ENCODE measurements around the gene EDN2. TPM values are rescaled to one million over a fixed set of nuclear protein-coding genes. Genes with fewer than 3 reads are reported as not detected.

EDN2 gene
- total and polyA plus RNA-seq, 9 donors: 0.20 to 24.8 (median 0.36) TPM; not detected in 4

DNA sequence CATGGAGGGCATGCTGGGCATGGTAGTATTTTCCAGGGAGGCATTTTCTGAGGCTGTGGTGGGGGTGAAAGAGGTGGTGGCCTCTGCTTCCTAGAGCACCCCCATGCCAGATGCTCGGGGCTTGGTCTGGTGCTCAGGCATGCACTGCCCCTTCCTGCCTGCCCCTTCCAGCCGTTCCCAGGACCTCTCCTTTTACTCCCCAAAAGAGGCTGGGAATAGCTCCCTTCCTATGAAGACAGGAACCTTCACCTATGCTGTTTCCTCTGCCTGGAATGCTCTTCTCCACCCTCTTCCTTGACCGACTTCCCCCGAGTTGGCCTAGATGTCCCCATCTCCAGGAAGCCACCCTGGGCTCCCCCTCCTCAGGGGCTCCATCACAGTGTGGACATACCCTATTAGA lies 9.1 kb downstream of the EDN2 start:
- Histone ChIP-seq H3K4me1 (ENCODE audit: insufficient read depth) (peaks cover 16% of the 10 kb centered on the region), H3K36me3 (no peaks in the 10 kb centered on the region), H3K27ac (peak overlapping the region in 1 of 2 donors; percentile 29), H3K27me3 (no peaks in the 10 kb centered on the region), H3K9me3 (no peaks in the 10 kb centered on the region), H3K4me3 (no peak overlapping the region)
- WGBS, 3 donors: 76 to 85% (median 80%) methylated on average over 4 of the region's 4 CpGs
- TF ChIP-seq POLR2A (IDR thresholded peaks at IDR 0.05) (no peak), EP300 (IDR thresholded peaks at IDR 0.05) (no peak)
- intact Hi-C loops (cut with DNase I): no loop called here
- no peak for DNase-seq

DNA sequence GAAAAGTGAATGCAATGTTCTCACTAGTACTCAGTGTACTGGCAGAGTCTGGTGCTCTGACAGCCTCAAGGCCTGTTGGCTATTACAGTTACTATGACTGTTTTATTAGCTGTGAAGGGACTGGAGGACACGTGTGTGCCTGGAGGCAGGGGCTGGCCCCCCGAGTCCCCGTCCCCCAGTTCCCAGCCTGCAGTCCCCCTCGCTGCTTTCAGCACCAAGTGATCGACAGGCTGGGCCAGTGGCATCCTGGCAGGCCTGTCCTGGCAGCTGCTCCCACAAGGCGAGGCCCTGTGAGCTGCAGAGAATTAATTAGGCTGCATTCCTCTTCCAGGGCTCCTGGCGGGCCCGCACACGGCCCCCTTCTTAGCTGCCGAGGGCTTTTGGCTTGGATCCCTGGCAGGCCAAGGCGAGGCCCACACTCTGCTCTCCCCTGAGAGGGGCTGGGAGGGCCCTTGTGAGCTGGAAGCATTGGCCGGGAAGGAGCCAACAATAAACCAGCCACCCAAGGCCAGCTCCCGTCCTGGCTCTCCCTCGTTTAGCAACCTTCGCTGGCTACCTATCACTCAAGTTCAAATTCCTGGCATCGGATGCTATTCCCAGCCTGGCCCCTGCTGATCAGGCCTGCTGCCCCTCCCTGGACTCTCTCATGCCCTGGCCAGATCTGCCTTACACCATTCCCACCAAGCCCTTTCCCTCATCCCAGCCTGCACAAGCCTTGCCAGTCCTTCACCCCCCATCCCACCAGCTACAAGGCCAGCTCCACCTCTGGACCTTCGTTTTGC lies 9.8 kb downstream of the EDN2 start:
- intact Hi-C loops (cut with DNase I): no loop called here

DNA sequence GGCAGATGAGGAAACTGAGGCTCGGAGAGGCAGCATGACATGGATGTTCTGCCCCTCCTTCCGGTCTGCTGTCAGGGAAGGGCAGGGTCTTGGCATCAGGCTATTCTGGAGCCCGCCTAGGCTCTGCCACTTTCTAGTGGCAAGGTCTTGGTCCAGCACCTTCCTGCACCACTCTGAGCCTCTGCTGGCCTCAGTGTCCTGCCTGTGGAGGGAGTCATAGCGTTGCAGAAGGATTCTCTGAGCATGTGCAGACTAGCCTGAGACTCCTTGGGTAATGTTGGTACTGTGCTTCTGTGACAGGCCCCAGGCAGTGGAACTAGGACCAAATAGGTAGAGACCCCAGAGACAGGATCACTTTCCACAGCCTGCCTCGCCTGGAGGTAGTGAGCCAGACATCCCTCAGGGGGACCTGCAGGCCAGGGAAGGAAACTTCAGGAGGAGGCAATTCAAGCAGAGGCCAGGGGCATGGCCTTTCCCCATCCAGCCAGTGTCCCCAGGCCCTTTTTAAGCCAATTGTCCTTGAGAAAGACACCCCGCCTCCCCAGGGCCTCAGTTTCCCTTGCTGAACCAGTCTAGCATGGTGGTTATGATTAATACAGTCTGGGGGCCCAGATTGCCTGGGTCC lies 10.6 kb downstream of the EDN2 start:
- intact Hi-C loops (cut with DNase I): no loop called here
- Histone ChIP-seq H3K9me3 (no peaks in the 10 kb centered on the region), H3K36me3 (no peaks in the 10 kb centered on the region), H3K4me3 (no peak overlapping the region), H3K4me1 (ENCODE audit: insufficient read depth) (peaks cover 11% of the 10 kb centered on the region), H3K27ac (no peak overlapping the region), H3K27me3 (no peaks in the 10 kb centered on the region)
- no peak for DNase-seq
- TF ChIP-seq EP300 (IDR thresholded peaks at IDR 0.05) (no peak), POLR2A (IDR thresholded peaks at IDR 0.05) (no peak)
- TF ChIP-seq, protein P1, sequence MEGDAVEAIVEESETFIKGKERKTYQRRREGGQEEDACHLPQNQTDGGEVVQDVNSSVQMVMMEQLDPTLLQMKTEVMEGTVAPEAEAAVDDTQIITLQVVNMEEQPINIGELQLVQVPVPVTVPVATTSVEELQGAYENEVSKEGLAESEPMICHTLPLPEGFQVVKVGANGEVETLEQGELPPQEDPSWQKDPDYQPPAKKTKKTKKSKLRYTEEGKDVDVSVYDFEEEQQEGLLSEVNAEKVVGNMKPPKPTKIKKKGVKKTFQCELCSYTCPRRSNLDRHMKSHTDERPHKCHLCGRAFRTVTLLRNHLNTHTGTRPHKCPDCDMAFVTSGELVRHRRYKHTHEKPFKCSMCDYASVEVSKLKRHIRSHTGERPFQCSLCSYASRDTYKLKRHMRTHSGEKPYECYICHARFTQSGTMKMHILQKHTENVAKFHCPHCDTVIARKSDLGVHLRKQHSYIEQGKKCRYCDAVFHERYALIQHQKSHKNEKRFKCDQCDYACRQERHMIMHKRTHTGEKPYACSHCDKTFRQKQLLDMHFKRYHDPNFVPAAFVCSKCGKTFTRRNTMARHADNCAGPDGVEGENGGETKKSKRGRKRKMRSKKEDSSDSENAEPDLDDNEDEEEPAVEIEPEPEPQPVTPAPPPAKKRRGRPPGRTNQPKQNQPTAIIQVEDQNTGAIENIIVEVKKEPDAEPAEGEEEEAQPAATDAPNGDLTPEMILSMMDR (IDR thresholded peaks at IDR 0.05): no peak
- 93 to 96% (median 95%) methylated on average over 6 of the region's 6 CpGs for WGBS, 3 donors

More for the DNA sequence above, 9.8 kb downstream of the EDN2 start:
- peak; percentile 43 to 82 (median 65) for DNase-seq
- no peaks in the 10 kb centered on the region for H3K9me3 ChIP-seq
- no peak overlapping the region for H3K4me3 ChIP-seq
- no peak for TF ChIP-seq POLR2A (IDR thresholded peaks at IDR 0.05)
- TF ChIP-seq, protein P1 (IDR thresholded peaks at IDR 0.05): no peak
- TF ChIP-seq EP300 (IDR thresholded peaks at IDR 0.05): no peak
- 16 to 20% (median 20%) methylated on average over 16 to 17 of the region's 17 CpGs for WGBS, 3 donors
- peak overlapping the region in 1 of 2 donors; percentile 29 for H3K27ac ChIP-seq
- no peaks in the 10 kb centered on the region for H3K36me3 ChIP-seq
- peaks cover 16% of the 10 kb centered on the region for H3K4me1 ChIP-seq (ENCODE audit: insufficient read depth)
- no peaks in the 10 kb centered on the region for H3K27me3 ChIP-seq

DNA sequence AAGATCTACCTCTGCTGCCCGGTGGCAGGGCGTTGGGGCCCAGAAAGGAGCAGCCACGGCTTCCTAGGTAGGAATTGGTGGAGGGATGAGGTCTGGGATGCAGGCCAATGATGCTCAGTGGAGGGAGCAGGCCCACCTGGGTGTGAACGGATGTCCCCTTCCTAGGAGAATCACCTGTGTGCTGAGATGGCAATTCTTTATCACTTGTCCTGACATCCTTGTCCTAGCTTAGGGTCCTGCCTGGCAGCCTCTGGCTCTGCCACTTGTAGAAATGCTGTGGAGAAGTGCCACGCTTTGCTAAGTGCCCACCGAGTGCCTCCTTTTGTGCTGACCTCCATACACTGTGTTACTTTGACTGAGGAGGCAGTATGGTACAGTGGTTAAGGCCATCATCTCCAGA lies 12.8 kb downstream of the EDN2 start:
- TF ChIP-seq EP300 (IDR thresholded peaks at IDR 0.05): no peak
- TF ChIP-seq POLR2A (IDR thresholded peaks at IDR 0.05): no peak
- TF ChIP-seq, protein P1 (IDR thresholded peaks at IDR 0.05): no peak
- Histone ChIP-seq H3K27ac (no peak overlapping the region), H3K36me3 (no peaks in the 10 kb centered on the region), H3K4me3 (no peak overlapping the region), H3K4me1 (ENCODE audit: insufficient read depth) (peaks cover 10% of the 10 kb centered on the region), H3K9me3 (no peaks in the 10 kb centered on the region), H3K27me3 (no peaks in the 10 kb centered on the region)
- WGBS, 3 donors: 87 to 92% (median 88%) methylated on average over 6 of the region's 6 CpGs
- intact Hi-C loops (cut with DNase I): no loop called here
- DNase-seq: no peak

DNA sequence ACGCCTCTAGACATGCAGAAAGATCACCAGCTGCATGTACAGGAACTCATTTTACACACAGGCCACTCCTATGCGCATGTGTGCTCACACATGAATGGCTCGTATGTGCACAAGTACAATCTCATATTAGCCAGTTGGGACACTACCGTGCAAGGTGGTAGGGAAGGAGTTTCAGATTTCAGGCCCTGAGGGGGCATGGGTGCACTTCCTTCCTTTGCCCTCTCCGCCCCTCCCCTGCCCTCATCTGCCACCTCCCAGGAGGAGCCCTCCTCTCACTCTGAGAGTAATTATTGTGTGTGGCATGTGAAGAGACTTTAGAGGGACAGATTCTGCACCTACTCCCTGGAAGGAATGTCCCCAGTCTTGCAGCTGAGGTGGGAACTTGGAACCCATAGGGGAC lies 14.8 kb downstream of the EDN2 start:
- H3K9me3 ChIP-seq: no peaks in the 10 kb centered on the region
- H3K36me3 ChIP-seq: no peaks in the 10 kb centered on the region
- no peak for DNase-seq
- H3K27me3 ChIP-seq: no peaks in the 10 kb centered on the region
- TF ChIP-seq POLR2A (IDR thresholded peaks at IDR 0.05): no peak
- TF ChIP-seq, protein P1 (IDR thresholded peaks at IDR 0.05): no peak
- TF ChIP-seq EP300 (IDR thresholded peaks at IDR 0.05): no peak
- intact Hi-C loops (cut with DNase I): no loop called here
- no peak overlapping the region for H3K27ac ChIP-seq
- peaks cover 4% of the 10 kb centered on the region for H3K4me1 ChIP-seq (ENCODE audit: insufficient read depth)
- WGBS, 3 donors: 73 to 78% (median 74%) methylated on average over 5 of the region's 5 CpGs
- no peak overlapping the region for H3K4me3 ChIP-seq

Measured in ovary (tissue), 9 donors.